K562 (cell line): Measurements from ENCODE around the gene NABP1. TPM values are rescaled to one million over a fixed set of nuclear protein-coding genes. Genes with fewer than 3 reads are reported as not detected.
A peak's percentile ranks its signal among the peaks of the same experiment; 100 is the strongest.

Experiments
- ATAC-seq: fragments of 200-7000 bp; cut with Tn5 transposase; 3 replicates; pipeline ENCODE4 v1.9.1; 2020; ENCODE audit warnings: moderate library complexity
- BruUV-seq: library from RNA; stranded (reverse); fragments of 400-500 nt; replicated peaks from 2 replicates; lab custom pipeline; 2021; lab: Mats Ljungman, UMichigan
- CTCF ChIA-PET: fragments of 300-600 bp; formaldehyde crosslinking; extraction: SDS; loops from one replicate; lab custom pipeline; 2021; ENCODE audit warnings: low intra/inter-chr PET ratio; lab: Yijun Ruan, JAX
- POLR2A ChIA-PET: fragments of 300-600, 350-650 bp; sonication (Branson Sonifier 250); formaldehyde crosslinking; extraction: SDS; loops from one replicate; lab custom pipeline; 2021; ENCODE audit warnings: antibody characterized with exemption, inconsistent platforms; lab: Yijun Ruan, JAX
- DNase-seq, 4 experiments: peaks; one replicate each; pipeline versions ENCODE4 v3.0.0 to v3.0.0-alpha.2; 2011 to 2018; ENCODE audit warnings: low spot score in 3 of 4, mixed read lengths in 3 of 4; ENCODE audit errors: extremely low read depth in 1 of 4
- FAIRE-seq: peaks from 2 replicates; lab custom pipeline; 2011; peaks lifted over from hg19 to GRCh38; lab: Jason Lieb, UNC
- H2AFZ ChIP-seq: 2 replicates; pipeline ENCODE4 v1.6.0; 2011; ENCODE audit warnings: low read depth, low read length, control low read depth, inconsistent platforms
- H3K27ac ChIP-seq: fragments of 200-600 bp; 3 replicates; pipeline ENCODE4 v1.8.0; 2011; ENCODE audit warnings: low read depth, mild to moderate bottlenecking, control low read depth, inconsistent platforms, low read length, moderate library complexity, mixed read lengths; ENCODE audit errors: extremely low read depth
- H3K27me3 ChIP-seq, 2 experiments: fragments of 300-600 bp in 1 of 2; 2 replicates in 1 of 2; 3 replicates in 1 of 2; pipeline versions ENCODE4 v1.6.0 to v1.8.0; 2011; ENCODE audit warnings: inconsistent platforms in 2 of 2, low read length in 2 of 2, mild to moderate bottlenecking in 1 of 2, mixed read lengths in 1 of 2, moderate library complexity in 1 of 2; ENCODE audit not compliant: control insufficient read depth in 2 of 2, insufficient read depth in 2 of 2
- H3K36me3 ChIP-seq: fragments of 300-600 bp; 3 replicates; pipeline ENCODE4 v1.8.0; 2011; ENCODE audit warnings: mild to moderate bottlenecking, low read length, inconsistent platforms; ENCODE audit not compliant: control insufficient read depth, insufficient read depth
- H3K4me1 ChIP-seq, 2 experiments: fragments of 200-600 bp in 1 of 2; replicated peaks in 1 of 2; 2 replicates in 1 of 2; 3 replicates in 1 of 2; pipeline versions ENCODE4 v1.5.1 to v1.8.0; 2011; ENCODE audit warnings: inconsistent platforms in 2 of 2, low read length in 2 of 2, mild to moderate bottlenecking in 1 of 2, mixed read lengths in 1 of 2, moderate library complexity in 1 of 2; ENCODE audit not compliant: control insufficient read depth in 2 of 2, insufficient read depth in 2 of 2
- H3K4me2 ChIP-seq: 2 replicates; pipeline ENCODE4 v1.6.1; 2011; ENCODE audit warnings: low read length, control low read depth, inconsistent platforms, mixed read lengths; ENCODE audit not compliant: insufficient read depth
- H3K4me3 ChIP-seq: fragments of 200-600 bp; sonication (generic), shearing (Covaris generic); 2 replicates; pipeline ENCODE4 v1.5.1; 2016; ENCODE audit warnings: control low read depth, inconsistent platforms
- H3K79me2 ChIP-seq: fragments of 200-600 bp; 3 replicates; pipeline ENCODE4 v1.8.0; 2011; ENCODE audit warnings: low read length, inconsistent platforms; ENCODE audit not compliant: control insufficient read depth, insufficient read depth
- H3K9ac ChIP-seq, 2 experiments: 2 replicates each; pipeline versions ENCODE4 v1.6.0 to v1.6.1; 2011; ENCODE audit warnings: low read depth in 2 of 2, low read length in 2 of 2, control low read depth in 1 of 2, inconsistent platforms in 1 of 2, mild to moderate bottlenecking in 1 of 2, mixed read lengths in 1 of 2; ENCODE audit not compliant: insufficient read depth in 1 of 2
- H3K9me1 ChIP-seq: one replicate; pipeline ENCODE4 v1.6.0; 2011; ENCODE audit warnings: inconsistent platforms, mild to moderate bottlenecking, low read length, moderate library complexity; ENCODE audit not compliant: control insufficient read depth, insufficient read depth
- H3K9me3 ChIP-seq: replicated peaks from 2 replicates; pipeline ENCODE4 v1.5.1; 2011; ENCODE audit warnings: low read depth, low read length, inconsistent platforms; ENCODE audit not compliant: control insufficient read depth, insufficient read depth
- H4K20me1 ChIP-seq: replicated peaks from 2 replicates; pipeline ENCODE4 v1.6.1; 2011; ENCODE audit warnings: low read length, inconsistent platforms, mixed read lengths; ENCODE audit not compliant: control insufficient read depth, insufficient read depth
- BRD4 ChIP-seq: fragments of 200-600 bp; sonication (generic); IDR thresholded peaks from 2 replicates; pipeline ENCODE4 v1.6.1; 2017; ENCODE audit warnings: inconsistent platforms
- ESRRA ChIP-seq: fragments of 450-650 bp; IDR thresholded peaks from 2 replicates; pipeline ENCODE4 v1.6.1; 2014; ENCODE audit warnings: low read depth, mild to moderate bottlenecking, moderate library complexity, borderline replicate concordance
- POLR2G ChIP-seq: fragments of 200-400 bp; formaldehyde crosslinking; IDR thresholded peaks from 2 replicates; pipeline ENCODE4 v1.6.1; 2017; ENCODE audit warnings: low read depth, mild to moderate bottlenecking, antibody characterized with exemption, low read length, moderate library complexity
- RAD21 ChIP-seq, 2 experiments: fragments of 250-450 bp in 1 of 2; fragments of 450-650 bp in 1 of 2; sonication (Bioruptor Pico) in 1 of 2; formaldehyde crosslinking in 1 of 2; IDR thresholded peaks in 1 of 2; conservative IDR thresholded peaks in 1 of 2; 2 replicates each; pipeline versions ENCODE4 v1.4.0 to v1.8.0; 2020 to 2022; ENCODE audit warnings: mild to moderate bottlenecking in 2 of 2, moderate library complexity in 1 of 2
- RBM25 ChIP-seq: fragments of 200-400 bp; formaldehyde crosslinking; IDR thresholded peaks from 2 replicates; pipeline ENCODE4 v1.6.1; 2018; ENCODE audit warnings: low read length, low read depth, moderate library complexity; ENCODE audit not compliant: severe bottlenecking
- RCOR1 ChIP-seq, 2 experiments: IDR thresholded peaks; 2 replicates each; pipeline ENCODE4 v1.6.1; 2012; ENCODE audit warnings: low read depth in 2 of 2, low read length in 2 of 2, borderline replicate concordance in 1 of 2, improper control_type of control experiment in 1 of 2
- ZBTB49 ChIP-seq: sonication (generic); formaldehyde crosslinking; IDR thresholded peaks from 2 replicates; pipeline ENCODE4 v1.8.0; 2022; ENCODE audit warnings: missing genetic modification reagents, mild to moderate bottlenecking, borderline replicate concordance
- WGBS: fragments of 100-300 bp; shearing (Covaris generic); methylation state at CpG from one replicate; pipeline ENCODE4 v1.1.6; 2016; ENCODE audit warnings: low coverage, mixed read lengths; ENCODE audit not compliant: insufficient coverage; ENCODE audit errors: missing lambda C conversion rate; 5-methylcytosine and 5-hydroxymethylcytosine counted together
- in situ Hi-C: fragments of 300-500 bp; cut with MboI; formaldehyde crosslinking; loops from 4 replicates; pipeline ENCODE4 v1.15.0; 2018; ENCODE audit warnings: inconsistent platforms, mixed read lengths
- intact Hi-C: fragments of 100-400 bp; cut with micrococcal nuclease; formaldehyde crosslinking; loops from 2 replicates; pipeline ENCODE4 v1.14.2; 2022
- polyA plus RNA-seq, 8 experiments: library from polyadenylated mRNA; depleted of rRNA in 4 of 8; stranded (reverse) in 5 of 8; unstranded in 3 of 8; fragments of >200 nt; fragmentation: Nextera tagmentation in 2 of 8; fragmentation: Illumina TruSeq in 1 of 8; extraction: Ambion mirVana in 2 of 8; extraction: Trizol in 1 of 8; gene quantifications; 2 replicates each; pipeline versions ENCODE4 v1.2.1 to v1.2.3, GENCODE V29; 2011 to 2014; ENCODE audit warnings: inconsistent platforms in 1 of 8, missing spikeins in 1 of 8
- total RNA-seq, 7 experiments: library from RNA; depleted of rRNA in 6 of 7; stranded (reverse); fragments of >200 nt in 6 of 7; fragmentation: Illumina TruSeq in 2 of 7; extraction: Trizol in 2 of 7; gene quantifications; 2 replicates each; pipeline versions ENCODE4 v1.2.1 to v1.2.3, GENCODE V29; 2011 to 2021; ENCODE audit warnings: low replicate concordance in 1 of 7
- TF ChIP-seq, protein P1 (sequence below), 2 experiments: fragments of 200-800 bp in 1 of 2; sonication (Bioruptor generic) in 1 of 2; sonication (generic) in 1 of 2; formaldehyde crosslinking in 1 of 2; IDR thresholded peaks in 1 of 2; conservative IDR thresholded peaks in 1 of 2; 2 replicates each; pipeline versions ENCODE4 v1.5.0 to v1.6.1; 2016 to 2020; ENCODE audit warnings: missing compliant biosample characterization in 1 of 2, missing genetic modification characterization in 1 of 2, missing genetic modification reagents in 1 of 2
- TF ChIP-seq, protein P2 (sequence below): fragments of 450-650 bp; conservative IDR thresholded peaks from 2 replicates; pipeline ENCODE4 v1.6.1; 2016; ENCODE audit warnings: missing genetic modification characterization, low read depth, mild to moderate bottlenecking, missing compliant biosample characterization, moderate library complexity

Gene NABP1
- total and polyA plus RNA-seq, 9 of the 15 experiments (the other 6 are each of a cell fraction or from before 2014, with no cell fraction given), result 12.8 to 44.0 (median 20.2) TPM

GRCh38 chr2:191680639-191681038, 2.7 kb downstream of the NABP1 start:
- Histone ChIP-seq H3K36me3 (peaks cover 49% of the 10 kb centered on the region), H3K9me1 (no peaks in the 10 kb centered on the region), H4K20me1 (no peaks in the 10 kb centered on the region), H3K9ac (peak overlapping the region in 1 of 2 experiments; percentile 88; a peak in 3 of 4 replicates), H3K4me2 (peak overlapping the region; percentile 65), H3K4me3 (peak overlapping the region; percentile 64; the same call in 1 of the 2 replicates), H2AFZ (no peak overlapping the region), H3K4me1 (peaks cover 7 to 18% of the 10 kb centered on the region in 2 experiments), H3K27ac (peak overlapping the region; percentile 92; the same call in 2 of the 3 replicates), H3K9me3 (no peaks in the 10 kb centered on the region), H3K79me2 (peaks cover 64% of the 10 kb centered on the region), H3K27me3 (no peaks in the 10 kb centered on the region)
- no peak for DNase-seq
- ATAC-seq, result no peak
- in situ Hi-C loops, result loop anchor here (5.0 kb wide), 1 partner anchor 113 kb away; no protein-coding TSS in a partner anchor
- WGBS, result 0% methylated on average over 1 of the region's 1 CpG
- TF ChIP-seq RAD21 (CRISPR knock-in tag; conservative IDR thresholded peaks at IDR 0.05 in 1 of 2, IDR thresholded peaks at IDR 0.05 in 1 of 2) (no peak), ZBTB49 (CRISPR knock-in tag) (no peak), BRD4 (no peak), RCOR1 (IDR thresholded peaks at IDR 0.05; ENCODE audit: borderline replicate concordance in 1 of 2, low read depth in 2 of 2, low read length in 2 of 2) (0 out of 4 replicates have a peak, but pooled peaks of 1 of the 2 experiments have one; percentile 17), RBM25 (peak; percentile 64), POLR2G (0 out of 2 replicates have a peak, but pooled peaks have one; percentile 19), ESRRA (peak; percentile 93)
- TF ChIP-seq, protein P1, sequence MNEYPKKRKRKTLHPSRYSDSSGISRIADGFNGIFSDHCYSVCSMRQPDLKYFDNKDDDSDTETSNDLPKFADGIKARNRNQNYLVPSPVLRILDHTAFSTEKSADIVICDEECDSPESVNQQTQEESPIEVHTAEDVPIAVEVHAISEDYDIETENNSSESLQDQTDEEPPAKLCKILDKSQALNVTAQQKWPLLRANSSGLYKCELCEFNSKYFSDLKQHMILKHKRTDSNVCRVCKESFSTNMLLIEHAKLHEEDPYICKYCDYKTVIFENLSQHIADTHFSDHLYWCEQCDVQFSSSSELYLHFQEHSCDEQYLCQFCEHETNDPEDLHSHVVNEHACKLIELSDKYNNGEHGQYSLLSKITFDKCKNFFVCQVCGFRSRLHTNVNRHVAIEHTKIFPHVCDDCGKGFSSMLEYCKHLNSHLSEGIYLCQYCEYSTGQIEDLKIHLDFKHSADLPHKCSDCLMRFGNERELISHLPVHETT (CRISPR knock-in tag; conservative IDR thresholded peaks at IDR 0.05 in 1 of 2, IDR thresholded peaks at IDR 0.05 in 1 of 2), result 0 out of 4 replicates have a peak, but pooled peaks of 1 of the 2 experiments have one; percentile 3
- TF ChIP-seq, protein P2, sequence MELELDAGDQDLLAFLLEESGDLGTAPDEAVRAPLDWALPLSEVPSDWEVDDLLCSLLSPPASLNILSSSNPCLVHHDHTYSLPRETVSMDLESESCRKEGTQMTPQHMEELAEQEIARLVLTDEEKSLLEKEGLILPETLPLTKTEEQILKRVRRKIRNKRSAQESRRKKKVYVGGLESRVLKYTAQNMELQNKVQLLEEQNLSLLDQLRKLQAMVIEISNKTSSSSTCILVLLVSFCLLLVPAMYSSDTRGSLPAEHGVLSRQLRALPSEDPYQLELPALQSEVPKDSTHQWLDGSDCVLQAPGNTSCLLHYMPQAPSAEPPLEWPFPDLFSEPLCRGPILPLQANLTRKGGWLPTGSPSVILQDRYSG, result no peak
- POLR2A ChIA-PET, result interaction anchor here (0.6 to 4.8 kb wide), 11 partner anchors 8 to 300 kb away, joined by 3 to 23 read pairs (median 4); no protein-coding TSS in a partner anchor
- CTCF ChIA-PET, result interaction anchor here (0.6 kb wide), 1 partner anchor 97 kb away, joined by 3 read pairs; no protein-coding TSS in a partner anchor
- BruUV-seq, result no TSS peak
- intact Hi-C loops, result no loop called here
- no peak for FAIRE-seq
